CD4-positive, alpha-beta memory T cell (primary cell): ENCODE results near the gene LYL1. TPM values are rescaled to one million over a fixed set of nuclear protein-coding genes. Genes with fewer than 3 reads are reported as not detected.
A peak's percentile ranks its signal among the peaks of the same experiment; 100 is the strongest.
"Not testable (repeated sequence)": the region's sequence is repeated elsewhere in the genome, so short reads cannot be mapped to it uniquely, and the experiment has no call there.

Experiments used
- CTCF ChIA-PET: fragments of 350-600 bp; sonication (Branson Sonifier 250); formaldehyde crosslinking; loops from one replicate; lab custom pipeline; 2021; ENCODE audit warnings: inconsistent platforms; ENCODE audit not compliant: partially characterized antibody; lab: Charles Lee
- POLR2A ChIA-PET: fragments of 350-600 bp; sonication (Branson Sonifier 250); formaldehyde crosslinking; loops from one replicate; lab custom pipeline; 2021; ENCODE audit not compliant: partially characterized antibody; lab: Charles Lee
- DNase-seq, 5 donors: peaks; one replicate each; pipeline versions ENCODE4 v3.0.0 to v3.0.0-alpha.2; 2020 to 2022; ENCODE audit warnings: mixed read lengths in 1 of 5
- H3K27ac ChIP-seq: one replicate; pipeline ENCODE4 v1.7.0; 2013; ENCODE audit warnings: low read depth, low read length
- H3K27me3 ChIP-seq: 2 replicates; pipeline ENCODE4 v1.7.0; 2013; ENCODE audit warnings: mild to moderate bottlenecking, low read length, moderate library complexity; ENCODE audit not compliant: insufficient read depth
- H3K36me3 ChIP-seq: 2 replicates; pipeline ENCODE4 v1.7.0; 2013; ENCODE audit warnings: mild to moderate bottlenecking, low read length, moderate library complexity; ENCODE audit not compliant: insufficient read depth
- H3K4me1 ChIP-seq: 2 replicates; pipeline ENCODE4 v1.7.0; 2013; ENCODE audit warnings: mild to moderate bottlenecking, low read length, moderate library complexity; ENCODE audit not compliant: insufficient read depth
- H3K4me3 ChIP-seq, 2 donors: one replicate each; pipeline ENCODE4 v1.7.0; 2013; ENCODE audit warnings: low read length in 2 of 2, mild to moderate bottlenecking in 1 of 2
- H3K9me3 ChIP-seq, 2 donors: one replicate each; pipeline ENCODE4 v1.7.0; 2013; ENCODE audit warnings: low read length in 2 of 2, control low read depth in 1 of 2; ENCODE audit not compliant: control insufficient read depth in 1 of 2
- H3K27ac Mint-ChIP-seq, 7 donors: one replicate each; pipeline ENCODE4 v1.8.0; 2020 to 2021; ENCODE audit warnings: mixed read lengths in 7 of 7, mild to moderate bottlenecking in 6 of 7, inconsistent platforms in 3 of 7, moderate library complexity in 3 of 7
- H3K27me3 Mint-ChIP-seq, 2 donors: one replicate each; pipeline ENCODE4 v1.8.0; 2020 to 2021; ENCODE audit warnings: mixed read lengths in 2 of 2
- H3K36me3 Mint-ChIP-seq, 2 donors: one replicate each; pipeline ENCODE4 v1.8.0; 2020 to 2021; ENCODE audit warnings: mixed read lengths in 2 of 2, inconsistent platforms in 1 of 2, mild to moderate bottlenecking in 1 of 2
- H3K4me1 Mint-ChIP-seq, 4 donors: one replicate each; pipeline ENCODE4 v1.8.0; 2020 to 2021; ENCODE audit warnings: mixed read lengths in 4 of 4, mild to moderate bottlenecking in 1 of 4
- H3K4me3 Mint-ChIP-seq, 8 donors: one replicate each; pipeline ENCODE4 v1.8.0; 2020 to 2021; ENCODE audit warnings: mixed read lengths in 8 of 8, mild to moderate bottlenecking in 7 of 8, moderate library complexity in 6 of 8, inconsistent platforms in 3 of 8
- H3K9me3 Mint-ChIP-seq, 8 donors: one replicate each; pipeline ENCODE4 v1.8.0; 2020 to 2021; ENCODE audit warnings: mixed read lengths in 8 of 8, mild to moderate bottlenecking in 5 of 8, inconsistent platforms in 3 of 8, moderate library complexity in 1 of 8
- intact Hi-C: fragments of 100-400 bp; cut with micrococcal nuclease; formaldehyde crosslinking; loops from one replicate; pipeline ENCODE4 v1.15.1; 2023
- polyA plus RNA-seq, 2 donors: library from polyadenylated mRNA; unstranded; fragments of 300-500 nt; fragmentation: Illumina TruSeq; gene quantifications; one replicate each; pipeline ENCODE4 v1.2.3, GENCODE V29; 2021
- total RNA-seq, 2 experiments: library from RNA; stranded (reverse); gene quantifications; one replicate each; pipeline ENCODE4 v1.2.3, GENCODE V29; 2021

LYL1 gene
- total and polyA plus RNA-seq, 4 experiments from 2014 or later, result 2.3 to 16.9 (median 12.8) TPM

DNA sequence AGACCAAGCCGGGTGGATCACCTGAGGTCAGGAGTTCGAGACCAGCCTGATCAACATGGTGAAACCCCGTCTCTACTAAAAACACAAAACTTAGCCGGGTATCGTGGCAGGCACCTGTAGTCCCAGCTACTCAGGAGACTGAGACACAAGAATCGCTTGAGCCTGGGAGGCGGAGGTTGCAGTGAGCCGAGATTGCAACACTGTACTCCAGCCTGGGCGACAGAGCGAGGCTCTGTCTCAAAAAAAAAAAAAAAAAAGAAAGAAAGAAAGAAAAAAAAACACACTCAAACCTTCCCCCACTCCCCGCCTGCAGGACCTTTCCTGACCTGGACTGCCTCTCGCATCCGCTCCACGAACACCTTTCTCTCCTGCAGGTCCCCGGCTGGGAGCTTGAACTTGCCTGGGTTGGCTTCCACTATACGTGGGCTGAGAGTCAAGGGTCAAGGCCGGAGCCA is 46.5 kb upstream of the LYL1 start:
- H3K27me3 ChIP-seq, DNase-seq, H3K36me3 ChIP-seq, H3K27me3 Mint-ChIP-seq, H3K9me3 ChIP-seq, intact Hi-C loops: not testable (repeated sequence)
- peak overlapping the region in 6 of 7 donors; percentile 23 to 99 (median 82) for H3K27ac Mint-ChIP-seq
- H3K4me3 Mint-ChIP-seq, result peak overlapping the region; percentile 81 to 99 (median 89)
- Histone ChIP-seq H3K4me3 (peak overlapping the region; percentile 81 to 98), H3K27ac (peak overlapping the region; percentile 98), H3K4me1 (peaks cover 17% of the 10 kb centered on the region)
- POLR2A ChIA-PET, result interaction anchor here (0.9 to 4.8 kb wide), 10 partner anchors 16 to 259 kb away, joined by 3 to 415 read pairs (median 8); partner anchors contain the start of genes GCDH, NACC1 and TRMT1
- CTCF ChIA-PET, result interaction anchor here (0.6 to 2.1 kb wide), 8 partner anchors 13 to 172 kb away, joined by 3 to 12 read pairs (median 5); no protein-coding TSS in a partner anchor
- peaks cover 11 to 33% of the 10 kb centered on the region in 2 donors for H3K36me3 Mint-ChIP-seq
- H3K9me3 Mint-ChIP-seq, result peaks cover 0 to 13% (median 3%) of the 10 kb centered on the region in 8 donors
- peaks cover 10 to 42% (median 22%) of the 10 kb centered on the region in 4 donors for H3K4me1 Mint-ChIP-seq

DNA sequence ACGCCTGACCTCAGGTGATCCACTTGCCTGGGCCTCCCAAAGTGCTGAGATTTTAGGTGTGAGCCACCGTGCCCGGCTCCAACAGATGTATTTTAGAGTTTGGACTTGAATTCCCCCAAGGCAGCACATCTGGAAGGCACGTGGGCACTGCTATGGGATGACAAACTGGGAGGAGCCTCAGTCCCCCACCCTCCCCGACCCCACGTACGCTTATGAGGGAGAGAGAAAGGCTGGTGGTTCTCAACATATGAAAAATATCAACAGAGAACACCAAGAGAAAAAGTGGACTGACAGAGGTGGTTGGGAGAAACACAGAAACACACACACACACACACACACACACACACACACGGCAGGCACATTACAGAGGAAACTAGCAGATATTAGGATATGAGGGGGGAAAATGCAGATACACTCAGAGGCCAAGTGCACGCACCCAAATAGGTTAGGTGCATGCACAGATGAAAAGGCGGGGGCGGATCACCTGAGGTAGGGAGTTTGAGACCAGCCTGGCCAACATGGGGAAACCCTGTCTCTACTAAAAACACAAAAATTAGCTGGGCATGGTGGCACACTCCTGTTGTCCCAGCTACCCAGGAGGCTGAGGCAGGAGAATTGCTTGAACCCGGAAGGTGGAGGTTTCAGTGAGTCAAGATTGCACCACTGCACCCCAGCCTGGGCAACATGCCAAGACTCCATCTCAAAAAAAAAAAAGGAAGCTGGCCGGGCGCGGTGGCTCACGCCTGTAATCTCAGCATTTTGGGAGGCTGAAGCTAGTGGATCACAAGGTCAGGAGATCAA is 44.3 kb upstream of the LYL1 start:
- Mint-ChIP-seq H3K9me3 (peaks cover 0 to 2% (median 0%) of the 10 kb centered on the region in 8 donors), H3K27me3 (no peaks in the 10 kb centered on the region), H3K4me1 (peaks cover 10 to 32% (median 21%) of the 10 kb centered on the region in 4 donors), H3K36me3 (peaks cover 0 to 17% of the 10 kb centered on the region in 2 donors), H3K27ac (peak overlapping the region in 2 of 7 donors; percentile 75 to 81), H3K4me3 (peak overlapping the region in 4 of 8 donors; percentile 24 to 59 (median 43))
- Histone ChIP-seq H3K4me1 (peaks cover 17% of the 10 kb centered on the region), H3K9me3 (no peaks in the 10 kb centered on the region), H3K27me3 (no peaks in the 10 kb centered on the region), H3K36me3 (peaks cover 12% of the 10 kb centered on the region), H3K27ac (no peak overlapping the region), H3K4me3 (no peak overlapping the region)
- ChIA-PET POLR2A (interaction anchor here (1.2 to 1.4 kb wide), 3 partner anchors 8 to 29 kb away, joined by 3 to 7 read pairs (median 5); no protein-coding TSS in a partner anchor), CTCF (interaction anchor here (0.9 to 1.7 kb wide), 2 partner anchors 48 to 85 kb away, joined by 3 to 8 read pairs; no protein-coding TSS in a partner anchor)
- intact Hi-C loops, result no loop called here
- no peak for DNase-seq

DNA sequence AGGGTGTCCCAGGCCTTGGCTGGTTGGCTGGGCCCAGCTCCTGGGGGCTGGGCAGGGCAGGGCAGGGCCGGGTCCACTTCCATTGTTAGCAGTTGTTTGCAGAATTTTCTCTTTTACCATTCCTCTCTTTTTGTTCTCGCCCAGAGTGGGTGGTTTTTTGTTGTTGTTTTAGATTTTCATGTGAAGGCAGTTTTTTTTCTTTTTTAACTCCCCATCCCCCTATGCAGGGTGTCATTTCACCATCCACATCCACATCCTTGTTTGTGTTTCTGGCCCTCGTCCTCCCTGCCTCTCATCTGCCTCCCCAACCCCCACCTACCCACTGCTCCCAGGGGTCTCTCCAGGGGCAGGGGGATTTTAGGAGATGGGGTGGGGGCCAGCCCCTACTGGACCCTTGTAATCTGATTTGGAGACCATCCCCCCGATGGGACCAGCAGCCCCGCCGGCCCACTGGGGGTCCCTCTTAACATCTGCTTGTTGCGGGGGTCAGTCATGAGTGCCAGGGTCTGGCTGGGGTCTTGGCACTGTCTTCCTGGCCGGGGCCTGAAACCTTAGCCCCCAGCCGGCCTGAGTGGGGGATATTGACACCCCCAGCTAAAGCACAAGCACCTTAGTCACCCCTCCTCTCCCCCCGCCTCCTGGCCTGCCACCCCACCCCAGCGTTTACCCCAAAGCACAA is 37.1 kb upstream of the LYL1 start:
- Histone ChIP-seq H3K4me3 (no peak overlapping the region), H3K4me1 (no peaks in the 10 kb centered on the region), H3K36me3 (peaks cover 25% of the 10 kb centered on the region), H3K27me3 (no peaks in the 10 kb centered on the region), H3K27ac (no peak overlapping the region), H3K9me3 (no peaks in the 10 kb centered on the region)
- intact Hi-C loops, result no loop called here
- Mint-ChIP-seq H3K4me1 (peaks cover 0 to 2% (median 0%) of the 10 kb centered on the region in 4 donors), H3K27ac (peak overlapping the region in 2 of 7 donors; percentile 70 to 87), H3K27me3 (no peaks in the 10 kb centered on the region), H3K4me3 (no peak overlapping the region), H3K9me3 (no peaks in the 10 kb centered on the region), H3K36me3 (peaks cover 8 to 25% of the 10 kb centered on the region in 2 donors)
- ChIA-PET CTCF (no interaction called here), POLR2A (no interaction called here)
- DNase-seq, result no peak

DNA sequence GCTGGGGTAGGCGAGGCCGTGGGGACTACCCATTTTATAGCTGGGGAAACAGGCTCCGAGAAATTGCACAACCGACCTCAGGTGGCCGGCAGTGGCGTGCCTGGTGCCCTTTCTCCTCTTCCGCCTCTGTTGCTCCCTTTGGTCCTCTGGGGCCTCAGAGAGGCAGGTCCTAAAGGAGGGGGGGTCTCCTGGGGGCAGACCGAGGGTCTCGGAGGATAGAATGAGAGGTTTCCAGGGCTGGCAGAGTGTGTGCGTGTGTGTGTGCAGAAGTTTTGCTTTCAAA is 36.2 kb upstream of the LYL1 start:
- Histone ChIP-seq H3K27ac (no peak overlapping the region), H3K9me3 (no peaks in the 10 kb centered on the region), H3K4me1 (no peaks in the 10 kb centered on the region), H3K27me3 (no peaks in the 10 kb centered on the region), H3K36me3 (peaks cover 16% of the 10 kb centered on the region), H3K4me3 (no peak overlapping the region)
- Mint-ChIP-seq H3K36me3 (peaks cover 8 to 25% of the 10 kb centered on the region in 2 donors), H3K27ac (peak overlapping the region in 1 of 7 donors; percentile 30), H3K9me3 (no peaks in the 10 kb centered on the region), H3K4me3 (no peak overlapping the region), H3K4me1 (peaks cover 0 to 3% (median 0%) of the 10 kb centered on the region in 4 donors), H3K27me3 (no peaks in the 10 kb centered on the region)
- intact Hi-C loops, result no loop called here
- CTCF ChIA-PET, result no interaction called here
- POLR2A ChIA-PET, result no interaction called here
- DNase-seq, result no peak

DNA sequence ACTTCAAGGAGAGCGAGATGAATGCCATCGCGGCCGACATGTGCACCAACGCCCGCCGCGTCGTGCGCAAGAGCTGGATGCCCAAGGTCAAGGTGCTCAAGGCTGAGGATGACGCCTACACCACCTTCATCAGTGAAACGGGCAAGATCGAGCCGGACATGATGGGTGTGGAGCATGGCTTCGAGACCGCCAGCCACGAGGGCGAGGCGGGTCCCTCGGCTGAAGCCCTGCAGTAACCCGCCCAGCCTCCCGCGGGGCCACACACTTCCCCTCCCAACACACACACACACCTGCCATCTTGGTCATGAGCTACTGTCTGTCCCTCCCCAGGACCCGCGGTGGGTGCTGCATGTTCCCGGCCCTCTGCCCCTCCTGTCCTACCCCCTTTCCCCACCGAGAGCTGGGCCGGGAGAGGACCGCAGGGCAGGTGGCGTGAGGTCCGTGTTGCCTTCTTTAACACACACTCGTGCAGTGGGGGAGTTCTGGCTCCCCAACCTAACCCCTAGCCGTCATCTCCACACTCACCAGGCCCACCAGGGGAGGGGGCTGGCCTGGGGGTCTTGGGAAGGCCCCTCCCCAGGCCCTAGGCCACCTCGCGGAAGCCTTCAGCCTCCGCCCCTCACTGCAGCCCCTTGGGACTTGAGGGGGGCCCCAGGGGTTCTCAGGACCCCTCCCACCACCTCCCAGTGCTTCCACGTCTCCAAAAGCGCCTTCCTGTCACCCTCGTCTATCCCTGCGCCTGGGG is 35.7 kb upstream of the LYL1 start:
- POLR2A ChIA-PET, result no interaction called here
- no peaks in the 10 kb centered on the region for H3K27me3 Mint-ChIP-seq
- H3K27ac Mint-ChIP-seq, result no peak overlapping the region
- H3K4me3 Mint-ChIP-seq, result no peak overlapping the region
- CTCF ChIA-PET, result no interaction called here
- peaks cover 8 to 25% of the 10 kb centered on the region in 2 donors for H3K36me3 Mint-ChIP-seq
- H3K4me1 Mint-ChIP-seq, result peaks cover 2 to 5% (median 4%) of the 10 kb centered on the region in 4 donors
- H3K4me3 ChIP-seq, result no peak overlapping the region
- no peak for DNase-seq
- H3K4me1 ChIP-seq, result peaks cover 4% of the 10 kb centered on the region
- H3K27me3 ChIP-seq, result no peaks in the 10 kb centered on the region
- no peaks in the 10 kb centered on the region for H3K9me3 Mint-ChIP-seq
- no peak overlapping the region for H3K27ac ChIP-seq
- peaks cover 14% of the 10 kb centered on the region for H3K36me3 ChIP-seq
- no peaks in the 10 kb centered on the region for H3K9me3 ChIP-seq
- intact Hi-C loops, result no loop called here

DNA sequence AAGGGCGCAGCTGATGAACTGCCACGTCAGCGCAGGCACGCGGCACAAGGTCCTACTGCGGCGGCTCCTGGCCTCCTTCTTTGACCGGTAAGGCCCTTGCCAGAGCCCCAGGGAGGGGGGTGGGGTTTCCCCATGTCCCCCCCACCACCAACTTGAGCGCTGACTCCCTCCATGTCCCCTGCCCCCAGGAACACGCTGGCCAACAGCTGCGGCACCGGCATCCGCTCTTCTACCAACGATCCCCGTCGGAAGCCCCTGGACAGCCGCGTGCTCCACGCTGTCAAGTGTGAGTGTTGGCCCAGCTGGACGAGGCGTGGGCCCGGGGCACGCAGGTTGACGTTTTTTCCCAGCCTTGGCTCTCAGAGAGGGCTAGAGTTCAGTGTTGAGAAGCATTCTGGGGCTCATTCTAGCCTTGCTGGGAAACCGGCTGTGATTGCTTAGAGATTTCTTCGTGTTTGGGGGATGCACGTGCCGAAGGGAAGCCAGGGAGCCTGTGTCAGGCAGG is 34.7 kb upstream of the LYL1 start:
- ChIA-PET POLR2A (no interaction called here), CTCF (no interaction called here)
- no peak overlapping the region for H3K27ac Mint-ChIP-seq
- H3K4me1 Mint-ChIP-seq, result peaks cover 12 to 15% (median 14%) of the 10 kb centered on the region in 4 donors
- peaks cover 8 to 29% of the 10 kb centered on the region in 2 donors for H3K36me3 Mint-ChIP-seq
- H3K4me3 ChIP-seq, result no peak overlapping the region
- no peaks in the 10 kb centered on the region for H3K9me3 Mint-ChIP-seq
- DNase-seq, result no peak
- H3K4me1 ChIP-seq, result peaks cover 14% of the 10 kb centered on the region
- intact Hi-C loops, result no loop called here
- H3K27me3 Mint-ChIP-seq, result no peaks in the 10 kb centered on the region
- no peak overlapping the region for H3K27ac ChIP-seq
- H3K36me3 ChIP-seq, result peaks cover 14% of the 10 kb centered on the region
- H3K27me3 ChIP-seq, result no peaks in the 10 kb centered on the region
- H3K9me3 ChIP-seq, result no peaks in the 10 kb centered on the region
- H3K4me3 Mint-ChIP-seq, result no peak overlapping the region
